ENCODE measurements around the gene MGRN1.

- TF ChIP-seq CTCF (IDR thresholded peaks at IDR 0.05; ENCODE audit: insufficient read depth, low read length), result no peak
- TF ChIP-seq POLR2AphosphoS5 (IDR thresholded peaks at IDR 0.05; ENCODE audit: low read depth), result no peak; the same call in 1 of the 2 replicates
Measured at GRCh38 chr16:4606354-4606753, 18.3 kb upstream of the MGRN1 start.
